BLaER1 treated with 17β-estradiol and CSF1 and Interleukin-3, amounts not matched to agents 10 nM and 100 nM (cell line): ENCODE results near the gene OPRL1.
A peak's percentile ranks its signal among the peaks of the same experiment; 100 is the strongest.

Source experiments
- H3K27ac ChIP-seq, 11 experiments: shearing (Covaris generic); formaldehyde crosslinking; 2 replicates each; pipeline ENCODE4 v1.8.1; 2022
- H3K27me3 ChIP-seq, 11 experiments: shearing (Covaris generic); formaldehyde crosslinking; 2 replicates each; pipeline ENCODE4 v1.8.1; 2022
- H3K36me3 ChIP-seq, 11 experiments: shearing (Covaris generic); formaldehyde crosslinking; 2 replicates each; pipeline ENCODE4 v1.8.1; 2022
- H3K4me1 ChIP-seq, 10 experiments: shearing (Covaris generic); formaldehyde crosslinking; 2 replicates each; pipeline ENCODE4 v1.8.1; 2022
- H3K4me2 ChIP-seq, 11 experiments: shearing (Covaris generic); formaldehyde crosslinking; 2 replicates each; pipeline ENCODE4 v1.8.1; 2022
- H3K4me3 ChIP-seq, 10 experiments: shearing (Covaris generic); formaldehyde crosslinking; 2 replicates each; pipeline ENCODE4 v1.8.1; 2022
- H3K9ac ChIP-seq, 11 experiments: shearing (Covaris generic); formaldehyde crosslinking; 2 replicates each; pipeline ENCODE4 v1.8.1; 2022
- H3K9me3 ChIP-seq, 11 experiments: shearing (Covaris generic); formaldehyde crosslinking; replicated peaks in 1 of 11; 2 replicates each; pipeline ENCODE4 v1.8.1; 2022
- H4K20me1 ChIP-seq, 11 experiments: shearing (Covaris generic); formaldehyde crosslinking; 2 replicates each; pipeline ENCODE4 v1.8.1; 2022
- Cebpa-rat ChIP-seq, 11 experiments: shearing (Covaris generic); IDR thresholded peaks; 2 replicates each; pipeline ENCODE4 v1.8.1; 2022

The OPRL1 gene

DNA sequence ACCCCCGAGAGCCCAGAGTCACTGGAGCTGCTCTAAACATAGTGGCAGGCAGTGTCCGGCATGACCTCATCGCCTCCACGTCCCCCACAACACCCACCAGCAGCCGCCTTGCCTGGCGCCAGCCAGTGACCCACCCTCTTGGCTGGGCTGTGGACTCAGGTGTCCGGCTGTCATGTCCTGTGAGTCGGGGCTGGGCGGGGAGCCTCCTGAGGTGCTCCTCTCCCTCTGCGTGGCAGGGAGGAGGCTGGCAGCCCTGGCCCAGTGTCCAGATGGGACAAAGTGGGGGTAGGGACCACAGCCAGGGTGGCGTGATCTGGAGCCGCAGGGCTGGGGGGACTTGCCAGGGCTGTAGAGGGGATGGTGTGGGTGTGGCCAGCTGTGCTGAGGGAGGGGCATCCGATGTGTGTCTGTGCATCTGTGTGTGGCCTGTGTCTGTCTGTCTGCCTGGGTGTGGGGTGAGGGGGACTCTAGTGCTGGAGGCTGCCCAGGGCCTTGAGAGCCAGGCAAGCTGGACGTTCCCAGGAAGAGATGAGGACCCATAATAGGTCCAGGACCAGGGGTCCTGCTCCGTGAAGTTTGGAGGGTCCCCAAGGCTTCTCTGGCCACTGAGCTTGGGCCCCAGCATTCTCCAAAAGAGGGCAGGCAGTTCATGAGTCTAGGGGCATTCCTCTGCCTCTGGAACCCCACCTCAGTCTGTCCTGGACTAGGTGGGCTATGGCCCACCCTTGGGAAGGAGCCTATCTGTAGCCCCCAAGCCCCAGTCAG is 28.1 kb upstream of the OPRL1 start:
- peaks cover 61 to 88% (median 76%) of the 10 kb centered on the region in 11 experiments for H3K27me3 ChIP-seq
- peak overlapping the region in 8 of 11 experiments; percentile 4 to 98 (median 90); a peak in 15 of 22 replicates for H3K4me2 ChIP-seq
- peaks cover 0 to 31% (median 6%) of the 10 kb centered on the region in 11 experiments; a peak in 10 of 22 replicates for H4K20me1 ChIP-seq
- peaks cover 30 to 83% (median 75%) of the 10 kb centered on the region in 10 experiments for H3K4me1 ChIP-seq
- no peak overlapping the region for H3K27ac ChIP-seq
- H3K9ac ChIP-seq, result no peak overlapping the region
- no peak for TF ChIP-seq Cebpa-rat (IDR thresholded peaks at IDR 0.05)
- no peak overlapping the region for H3K4me3 ChIP-seq
- H3K9me3 ChIP-seq, result no peaks in the 10 kb centered on the region
- no peaks in the 10 kb centered on the region for H3K36me3 ChIP-seq

DNA sequence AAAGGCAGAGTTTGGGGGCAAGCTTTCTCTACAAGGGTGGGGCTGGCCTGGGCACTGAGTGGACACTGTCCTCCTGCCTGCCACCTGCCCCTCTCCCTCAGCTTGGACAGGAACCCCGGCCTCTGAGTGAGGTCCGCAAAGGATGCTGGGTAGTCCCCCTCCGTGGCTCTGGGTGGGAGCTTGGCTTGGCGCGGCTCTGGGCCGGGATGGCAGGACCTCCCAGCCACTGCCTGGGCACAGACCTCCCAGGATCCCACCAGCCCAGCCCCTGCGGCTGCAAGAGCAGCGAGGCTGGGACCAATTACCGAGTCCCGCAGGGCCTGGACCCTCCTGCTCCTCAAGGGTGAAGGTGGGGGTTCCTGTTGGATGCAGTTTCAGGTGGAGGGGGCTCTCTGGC is 27.6 kb upstream of the OPRL1 start:
- peaks cover 36 to 89% (median 80%) of the 10 kb centered on the region in 10 experiments for H3K4me1 ChIP-seq
- 0 out of 22 replicates have a peak overlapping the region, but pooled peaks of 1 of the 11 experiments have one; percentile 29 for H3K9ac ChIP-seq
- H3K9me3 ChIP-seq, result no peaks in the 10 kb centered on the region
- H3K27ac ChIP-seq, result no peak overlapping the region
- no peak overlapping the region for H3K4me3 ChIP-seq
- peaks cover 55 to 82% (median 70%) of the 10 kb centered on the region in 11 experiments for H3K27me3 ChIP-seq
- TF ChIP-seq Cebpa-rat (IDR thresholded peaks at IDR 0.05), result no peak
- H3K4me2 ChIP-seq, result peak overlapping the region in 6 of 11 experiments; percentile 81 to 98 (median 88); a peak in 9 of 22 replicates
- no peaks in the 10 kb centered on the region for H3K36me3 ChIP-seq
- peaks cover 0 to 25% (median 6%) of the 10 kb centered on the region in 11 experiments; a peak in 10 of 22 replicates for H4K20me1 ChIP-seq

DNA sequence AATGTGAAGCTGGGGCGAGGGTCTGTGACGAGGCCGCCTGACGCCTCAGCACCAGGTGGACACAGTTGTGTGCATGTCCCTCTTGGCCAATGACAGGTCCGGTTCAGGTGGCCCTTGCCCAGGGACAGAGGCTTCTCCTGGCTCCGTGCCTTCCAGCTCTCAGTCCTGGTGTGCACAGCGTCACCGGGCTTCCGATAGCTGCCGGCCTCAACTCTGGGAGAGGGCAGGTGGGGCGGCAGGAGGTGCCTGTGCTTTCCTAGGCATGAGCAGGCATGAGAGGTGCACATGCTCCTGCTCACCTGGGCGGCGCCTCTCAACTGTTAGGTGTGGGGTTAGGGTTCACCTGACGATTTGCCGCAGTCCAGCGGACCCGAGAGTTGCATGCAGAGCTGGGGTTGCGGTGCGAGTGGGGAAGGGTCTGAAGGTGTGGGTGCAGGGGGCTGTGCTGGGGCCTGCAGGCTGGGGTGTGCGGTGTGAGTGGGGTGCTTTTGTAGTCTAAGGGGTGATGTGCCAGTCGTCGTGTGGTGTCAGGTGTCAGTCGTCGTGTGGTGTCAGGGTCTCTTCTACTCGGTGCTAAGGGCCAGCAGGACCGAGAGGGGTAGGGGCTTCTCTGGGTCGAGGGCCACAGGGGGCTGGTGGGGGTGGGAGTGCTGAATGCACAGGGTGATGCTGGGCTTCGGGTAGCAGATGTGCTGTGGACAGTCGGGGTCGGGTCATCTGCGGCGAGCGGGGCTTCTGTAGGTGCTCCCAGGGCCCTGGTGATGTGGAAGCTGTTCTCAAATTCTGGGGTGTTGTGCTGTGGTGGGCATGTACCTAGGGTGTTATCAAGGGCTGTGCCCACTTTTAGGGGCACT is 26.7 kb upstream of the OPRL1 start:
- H3K9ac ChIP-seq, result peak overlapping the region in 8 of 11 experiments; percentile 20 to 65 (median 44); a peak in 10 of 22 replicates
- peak overlapping the region in 1 of 10 experiments; percentile 55; a peak in 1 of 20 replicates for H3K4me3 ChIP-seq
- TF ChIP-seq Cebpa-rat (IDR thresholded peaks at IDR 0.05), result no peak
- H3K9me3 ChIP-seq, result no peaks in the 10 kb centered on the region
- peak overlapping the region; percentile 62 to 92 (median 81); a peak in 21 of 22 replicates for H3K4me2 ChIP-seq
- H4K20me1 ChIP-seq, result peaks cover 0 to 17% (median 4%) of the 10 kb centered on the region in 11 experiments; a peak in 11 of 22 replicates
- no peaks in the 10 kb centered on the region for H3K36me3 ChIP-seq
- H3K27me3 ChIP-seq, result peaks cover 47 to 74% (median 61%) of the 10 kb centered on the region in 11 experiments
- H3K4me1 ChIP-seq, result peaks cover 45 to 92% (median 84%) of the 10 kb centered on the region in 10 experiments
- peak overlapping the region in 2 of 11 experiments; percentile 36 to 65; a peak in 4 of 22 replicates for H3K27ac ChIP-seq

DNA sequence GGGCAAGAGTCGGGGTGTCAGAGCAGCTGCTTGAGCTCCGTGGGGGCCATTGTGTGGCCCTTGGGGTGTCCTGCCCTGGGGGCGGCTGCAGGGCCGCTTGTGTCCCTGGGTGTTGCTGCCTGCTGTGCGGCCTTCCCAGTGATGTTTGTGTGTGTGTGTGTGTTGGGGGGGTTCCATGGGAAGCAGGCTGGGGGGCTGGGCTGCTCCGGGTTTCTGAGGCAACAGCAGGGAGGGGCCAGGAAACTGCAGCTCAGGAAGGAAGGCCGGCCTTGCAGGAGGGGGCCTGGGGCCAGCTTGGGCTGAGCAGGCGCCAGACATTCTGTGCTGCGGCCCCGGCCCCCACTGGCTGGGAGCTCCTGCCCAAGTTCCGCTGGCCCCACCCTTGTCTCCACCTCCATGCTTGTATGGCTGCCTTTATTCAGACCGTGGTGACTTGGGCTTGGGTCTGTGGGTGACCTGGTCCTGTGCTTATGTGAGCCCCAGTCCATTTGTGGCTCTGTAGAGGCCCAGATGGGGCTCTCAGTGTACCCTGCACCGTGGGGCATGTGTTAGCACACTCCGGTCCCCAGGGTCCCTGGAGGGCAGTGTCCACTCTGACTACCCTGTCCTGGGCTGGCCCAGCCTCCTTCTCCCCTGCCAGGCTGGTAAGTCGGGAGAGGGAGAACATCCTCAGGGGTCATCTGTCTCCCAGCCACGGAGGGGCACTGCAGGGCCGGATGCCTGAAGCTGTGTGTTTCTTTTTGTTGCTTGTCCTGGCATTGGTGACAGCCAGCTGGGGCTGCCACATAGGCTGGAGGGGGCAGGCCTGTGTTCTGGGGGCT is 25.8 kb upstream of the OPRL1 start:
- peak overlapping the region in 3 of 10 experiments; percentile 6 to 55 (median 39); a peak in 5 of 20 replicates for H3K4me3 ChIP-seq
- H3K36me3 ChIP-seq, result no peaks in the 10 kb centered on the region
- peak overlapping the region in 5 of 11 experiments; percentile 35 to 65 (median 41); a peak in 10 of 22 replicates for H3K27ac ChIP-seq
- H3K27me3 ChIP-seq, result peaks cover 39 to 65% (median 53%) of the 10 kb centered on the region in 11 experiments
- H3K9me3 ChIP-seq, result no peaks in the 10 kb centered on the region
- peak overlapping the region; percentile 62 to 92 (median 81) for H3K4me2 ChIP-seq
- H3K9ac ChIP-seq, result peak overlapping the region; percentile 20 to 65 (median 42); a peak in 19 of 22 replicates
- H3K4me1 ChIP-seq, result peaks cover 47 to 90% (median 84%) of the 10 kb centered on the region in 10 experiments
- H4K20me1 ChIP-seq, result peaks cover 0 to 13% (median 0%) of the 10 kb centered on the region in 11 experiments; a peak in 4 of 22 replicates
- no peak for TF ChIP-seq Cebpa-rat (IDR thresholded peaks at IDR 0.05)

DNA sequence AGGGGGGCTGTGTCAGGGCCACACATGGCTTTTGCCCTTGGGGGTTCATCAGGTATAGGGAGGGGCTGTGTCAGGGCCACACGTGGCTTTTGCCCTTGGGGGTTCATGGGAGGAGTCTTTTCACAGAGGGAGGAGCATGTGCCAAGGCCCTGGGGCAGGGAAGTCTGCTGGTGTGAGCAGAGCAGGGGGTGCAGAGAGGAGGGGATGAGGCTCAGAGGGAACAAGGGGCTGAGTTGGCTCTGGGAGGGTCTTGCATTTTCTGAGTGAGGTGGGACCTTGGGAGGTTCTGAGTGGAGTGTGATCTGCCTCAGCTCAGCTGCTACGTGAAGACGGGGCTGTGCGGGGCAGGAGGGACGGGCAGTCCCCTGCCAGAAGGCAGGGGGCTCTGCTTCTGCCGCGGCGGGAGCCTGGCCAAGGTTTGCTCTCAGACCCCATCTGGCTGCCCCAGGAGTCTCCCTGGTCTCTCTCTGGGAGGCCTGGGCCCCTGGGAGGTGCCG is 24.4 kb upstream of the OPRL1 start:
- H3K4me2 ChIP-seq, result peak overlapping the region; percentile 46 to 92 (median 81)
- H3K9me3 ChIP-seq, result no peaks in the 10 kb centered on the region
- H3K27ac ChIP-seq, result peak overlapping the region in 2 of 11 experiments; percentile 29 to 30; a peak in 2 of 22 replicates
- peak overlapping the region in 8 of 11 experiments; percentile 2 to 36 (median 21); a peak in 5 of 22 replicates for H3K9ac ChIP-seq
- peaks cover 0 to 6% (median 0%) of the 10 kb centered on the region in 11 experiments; a peak in 4 of 22 replicates for H4K20me1 ChIP-seq
- peaks cover 43 to 81% (median 76%) of the 10 kb centered on the region in 10 experiments for H3K4me1 ChIP-seq
- H3K36me3 ChIP-seq, result no peaks in the 10 kb centered on the region
- H3K27me3 ChIP-seq, result peaks cover 27 to 51% (median 40%) of the 10 kb centered on the region in 11 experiments
- no peak for TF ChIP-seq Cebpa-rat (IDR thresholded peaks at IDR 0.05)
- H3K4me3 ChIP-seq, result no peak overlapping the region

DNA sequence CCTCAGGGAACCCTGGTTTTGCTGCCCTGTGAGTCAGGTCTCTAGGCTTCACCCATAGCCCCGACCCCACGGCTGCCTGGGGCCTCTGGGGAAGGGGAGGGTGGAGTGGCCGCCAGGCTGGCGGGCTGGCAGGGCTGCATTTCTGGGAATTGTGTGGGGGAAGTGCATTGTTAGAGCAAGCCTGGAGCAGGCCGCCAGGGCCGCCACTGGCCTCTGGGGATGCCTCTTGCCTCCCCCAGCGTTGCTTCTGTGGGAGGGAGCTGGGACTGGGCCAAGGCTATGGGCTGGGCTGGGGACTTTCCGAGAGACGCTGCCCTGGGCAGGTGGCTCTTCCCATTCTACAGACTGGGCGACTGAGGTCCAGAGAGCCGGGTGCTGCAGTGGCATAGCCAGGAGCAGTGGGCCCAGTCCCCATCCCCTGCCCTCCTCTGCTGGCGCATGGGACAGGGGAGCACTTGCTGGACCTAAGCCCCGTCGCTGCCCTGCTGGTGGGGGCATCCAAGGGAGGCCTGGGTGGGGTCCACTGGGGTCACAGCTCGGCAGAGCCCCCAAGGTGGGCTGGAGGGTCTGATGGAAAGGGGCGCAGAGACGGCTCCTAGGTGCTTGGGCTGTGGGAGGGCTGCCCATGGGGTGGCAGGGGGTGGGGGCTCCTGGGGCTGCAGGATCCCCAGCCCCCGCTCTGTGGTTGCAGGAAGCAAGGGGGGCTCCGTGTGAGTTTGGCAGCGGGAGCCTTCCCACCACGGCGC is 23.8 kb upstream of the OPRL1 start:
- TF ChIP-seq Cebpa-rat (IDR thresholded peaks at IDR 0.05), result no peak
- no peaks in the 10 kb centered on the region; a peak in 1 of 22 replicates for H4K20me1 ChIP-seq
- no peaks in the 10 kb centered on the region for H3K36me3 ChIP-seq
- peaks cover 43 to 75% (median 69%) of the 10 kb centered on the region in 10 experiments for H3K4me1 ChIP-seq
- peaks cover 21 to 45% (median 34%) of the 10 kb centered on the region in 11 experiments for H3K27me3 ChIP-seq
- H3K27ac ChIP-seq, result peak overlapping the region in 2 of 11 experiments; percentile 29 to 30; a peak in 2 of 22 replicates
- H3K4me3 ChIP-seq, result no peak overlapping the region
- H3K9ac ChIP-seq, result peak overlapping the region in 9 of 11 experiments; percentile 2 to 52 (median 22); a peak in 5 of 22 replicates
- peak overlapping the region; percentile 46 to 92 (median 81) for H3K4me2 ChIP-seq
- H3K9me3 ChIP-seq, result no peaks in the 10 kb centered on the region

DNA sequence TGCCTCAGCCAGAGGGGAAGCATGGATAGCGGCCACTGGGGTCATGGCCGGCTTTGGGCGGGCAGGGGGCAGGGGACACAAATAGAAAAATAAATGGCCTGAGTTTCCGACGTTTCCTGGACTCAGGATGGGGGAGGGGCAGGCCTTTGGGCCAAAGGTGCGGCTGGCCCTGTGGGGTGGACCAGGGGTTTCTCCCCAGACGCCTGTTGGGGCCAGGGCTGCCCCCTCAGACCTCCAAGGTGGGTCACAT is 23.3 kb upstream of the OPRL1 start:
- peak overlapping the region in 1 of 11 experiments; percentile 26; a peak in 1 of 22 replicates for H3K27ac ChIP-seq
- H3K4me1 ChIP-seq, result peaks cover 43 to 70% (median 64%) of the 10 kb centered on the region in 10 experiments
- TF ChIP-seq Cebpa-rat (IDR thresholded peaks at IDR 0.05), result no peak
- H3K36me3 ChIP-seq, result no peaks in the 10 kb centered on the region
- H3K4me3 ChIP-seq, result no peak overlapping the region
- H4K20me1 ChIP-seq, result no peaks in the 10 kb centered on the region; a peak in 1 of 22 replicates
- no peaks in the 10 kb centered on the region for H3K9me3 ChIP-seq
- H3K9ac ChIP-seq, result peak overlapping the region in 3 of 11 experiments; percentile 11 to 52 (median 51); a peak in 3 of 22 replicates
- peaks cover 16 to 40% (median 29%) of the 10 kb centered on the region in 11 experiments; a peak in 21 of 22 replicates for H3K27me3 ChIP-seq
- H3K4me2 ChIP-seq, result peak overlapping the region; percentile 46 to 92 (median 81)
